ENCODE results near the gene CDK2AP2. TPM values are rescaled to one million over a fixed set of nuclear protein-coding genes. Genes with fewer than 3 reads are reported as not detected.
"Not testable (repeated sequence)": the region's sequence is repeated elsewhere in the genome, so short reads cannot be mapped to it uniquely, and the experiment has no call there.

Gene CDK2AP2
- total RNA-seq, 1 experiment from 2014 or later, result 56.9 TPM

GRCh38 chr11:67494371-67495233, 13.4 kb downstream of the CDK2AP2 start:
- no peak for DNase-seq (ENCODE audit: low read depth)
- in situ Hi-C loops (cut with HindIII; ENCODE audit: low pct_unique_long_range_greater_than_20kb, low sequenced_read_pairs), result no loop called here

- no peak for DNase-seq (ENCODE audit: low read depth)
- in situ Hi-C loops (cut with HindIII; ENCODE audit: low pct_unique_long_range_greater_than_20kb, low sequenced_read_pairs), result no loop called here
These were observed 14.2 kb downstream of the CDK2AP2 start for GRCh38 chr11:67493548-67494370.

GRCh38 chr11:67492801-67493547, 15.0 kb downstream of the CDK2AP2 start:
- no peak for DNase-seq (ENCODE audit: low read depth)
- in situ Hi-C loops (cut with HindIII; ENCODE audit: low pct_unique_long_range_greater_than_20kb, low sequenced_read_pairs), result no loop called here

GRCh38 chr11:67492069-67492727, 15.8 kb downstream of the CDK2AP2 start:
- in situ Hi-C loops (cut with HindIII; ENCODE audit: low pct_unique_long_range_greater_than_20kb, low sequenced_read_pairs), result no loop called here
- no peak for DNase-seq (ENCODE audit: low read depth)

DNA sequence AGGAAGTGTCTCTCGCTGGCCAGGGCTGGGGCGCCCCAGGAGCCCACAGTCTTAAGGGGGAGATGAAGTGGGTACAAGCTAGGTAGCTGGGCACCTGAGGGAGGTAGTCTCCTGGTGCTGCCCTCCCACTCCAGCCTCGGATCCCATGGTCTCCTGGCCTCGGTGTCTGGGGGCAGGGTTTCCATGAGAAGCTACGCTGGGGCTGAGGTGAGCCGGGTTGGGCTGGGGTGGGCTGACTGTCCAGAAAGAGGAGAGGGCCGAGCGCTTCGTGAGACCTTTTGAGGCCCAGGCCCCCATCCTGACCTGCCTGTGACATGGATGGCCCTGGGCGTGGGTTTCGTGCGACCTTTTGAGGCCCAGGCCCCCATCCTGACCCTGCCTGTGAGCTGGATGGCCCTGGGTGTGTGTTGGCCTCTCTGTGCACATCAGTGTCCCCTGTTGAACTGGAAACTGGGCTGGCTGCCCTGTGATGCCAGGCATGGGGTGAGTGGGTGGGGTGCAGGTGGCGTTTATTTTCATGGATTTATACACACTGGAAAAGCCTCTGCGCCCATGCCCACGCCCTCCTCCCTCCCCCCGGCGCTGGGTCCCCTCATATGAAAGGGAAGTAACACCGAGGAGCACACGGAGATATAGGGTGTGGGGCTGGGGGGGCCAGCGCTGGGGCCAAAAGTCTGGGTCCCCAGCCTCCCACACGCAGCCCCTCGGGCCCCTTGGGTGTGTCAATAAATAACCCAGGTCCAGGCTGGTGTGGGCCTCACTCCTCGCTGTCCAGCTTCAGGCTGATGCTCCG, 16.5 kb downstream of the CDK2AP2 start:
- no peak for DNase-seq (ENCODE audit: low read depth)
- in situ Hi-C loops (cut with HindIII; ENCODE audit: low pct_unique_long_range_greater_than_20kb, low sequenced_read_pairs), result no loop called here

GRCh38 chr11:67490727-67491065, 17.3 kb downstream of the CDK2AP2 start:
- no peak for DNase-seq (ENCODE audit: low read depth)
- in situ Hi-C loops (cut with HindIII; ENCODE audit: low pct_unique_long_range_greater_than_20kb, low sequenced_read_pairs), result no loop called here

GRCh38 chr11:67489885-67490726, 17.9 kb downstream of the CDK2AP2 start:
- in situ Hi-C loops (cut with HindIII; ENCODE audit: low pct_unique_long_range_greater_than_20kb, low sequenced_read_pairs), result no loop called here
- DNase-seq (ENCODE audit: low read depth), result no peak

DNA sequence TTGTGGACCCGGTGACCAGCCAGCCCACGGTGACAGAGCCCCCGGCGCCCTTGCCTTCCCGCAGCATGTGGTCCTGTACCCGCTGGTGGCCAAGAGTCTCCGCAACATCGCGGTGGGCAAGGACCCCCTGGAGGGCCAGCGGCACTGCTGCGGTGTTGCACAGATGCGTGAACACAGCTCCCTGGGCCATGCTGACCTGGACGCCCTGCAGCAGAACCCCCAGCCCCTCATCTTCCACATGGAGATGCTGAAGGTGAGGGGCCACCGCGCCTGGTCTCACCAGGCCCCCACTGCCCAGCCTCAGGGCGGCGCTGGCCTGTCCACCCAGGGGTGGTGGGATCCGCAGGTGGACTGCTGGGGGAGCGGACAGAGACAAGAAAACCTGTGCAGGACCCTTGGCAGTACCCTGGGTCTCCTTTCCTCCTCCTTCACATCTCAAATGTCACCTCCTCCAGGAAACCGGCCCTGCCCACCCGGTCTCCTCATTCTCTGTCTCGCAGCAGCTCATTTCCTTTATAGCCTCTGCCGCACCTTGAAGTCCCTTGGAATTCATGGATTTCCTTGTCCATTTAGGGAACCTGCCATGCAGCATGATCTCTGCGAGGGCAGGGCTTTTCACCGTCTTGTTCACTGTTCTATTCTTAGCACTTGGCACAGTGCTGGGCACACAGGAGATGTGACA, 18.6 kb downstream of the CDK2AP2 start:
- in situ Hi-C loops (cut with HindIII; ENCODE audit: low pct_unique_long_range_greater_than_20kb, low sequenced_read_pairs), result no loop called here
- no peak for DNase-seq (ENCODE audit: low read depth)

DNA sequence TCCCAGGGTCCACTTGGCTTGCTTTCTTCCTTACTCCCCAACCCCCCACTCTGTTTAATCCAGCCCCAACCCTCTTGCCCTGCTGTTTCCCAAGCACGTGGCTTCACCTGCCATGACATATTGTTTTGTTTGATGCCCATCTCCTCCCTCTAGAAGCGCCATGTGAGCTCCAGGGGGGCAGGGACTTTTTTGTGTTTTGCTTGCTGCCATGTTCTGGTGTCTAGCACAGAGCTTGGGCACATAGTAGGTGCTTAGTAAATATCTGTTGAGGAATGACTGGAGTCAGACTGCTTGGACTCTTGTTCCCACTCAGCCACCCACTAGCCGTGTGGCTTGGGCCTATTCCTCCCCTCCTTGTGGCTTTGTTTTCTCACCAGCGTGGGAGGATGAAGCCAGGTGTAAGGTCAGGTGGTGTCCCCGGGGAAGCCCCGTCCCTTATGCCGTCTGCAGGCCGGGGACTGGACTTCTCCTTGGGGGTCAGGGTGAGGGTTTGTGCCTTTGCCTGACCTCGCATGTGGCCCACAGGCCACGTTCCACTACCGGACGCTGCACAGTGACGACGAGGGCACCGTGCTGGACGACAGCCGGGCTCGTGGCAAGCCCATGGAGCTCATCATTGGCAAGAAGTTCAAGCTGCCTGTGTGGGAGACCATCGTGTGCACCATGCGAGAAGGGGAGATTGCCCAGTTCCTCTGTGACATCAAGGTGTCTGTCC, 21.3 kb downstream of the CDK2AP2 start:
- DNase-seq (ENCODE audit: low read depth), result no peak
- in situ Hi-C loops (cut with HindIII; ENCODE audit: low pct_unique_long_range_greater_than_20kb, low sequenced_read_pairs), result no loop called here

DNA sequence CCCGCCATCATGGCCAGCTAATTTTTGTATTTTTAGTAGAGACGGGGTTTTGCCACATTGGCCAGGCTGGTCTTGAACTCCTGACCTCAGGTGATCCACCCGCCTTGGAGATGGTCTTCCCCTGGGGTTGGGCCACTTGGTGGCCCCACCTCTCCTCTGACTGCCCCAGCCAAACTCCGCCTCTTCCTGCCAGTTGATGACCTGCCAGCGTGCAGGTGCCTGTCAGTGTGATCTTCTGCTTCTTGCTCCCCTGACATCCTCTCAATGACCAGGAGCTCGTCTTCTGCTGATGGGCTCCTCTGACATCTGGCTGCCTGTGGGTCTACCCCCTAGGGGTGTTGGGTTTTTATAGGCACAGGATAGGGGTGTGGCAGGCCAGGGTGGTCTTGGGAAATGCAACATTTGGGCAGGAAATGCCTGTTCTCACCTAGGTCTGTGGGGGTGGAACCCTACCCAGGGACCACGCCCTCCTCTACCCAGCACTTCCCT, 22.0 kb downstream of the CDK2AP2 start:
- DNase-seq (ENCODE audit: low read depth); in situ Hi-C loops (cut with HindIII; ENCODE audit: low pct_unique_long_range_greater_than_20kb, low sequenced_read_pairs): not testable (repeated sequence)

- DNase-seq (ENCODE audit: low read depth), result no peak
- in situ Hi-C loops (cut with HindIII; ENCODE audit: low pct_unique_long_range_greater_than_20kb, low sequenced_read_pairs), result no loop called here
These were observed 23.1 kb downstream of the CDK2AP2 start for GRCh38 chr11:67484847-67485311.

DNA sequence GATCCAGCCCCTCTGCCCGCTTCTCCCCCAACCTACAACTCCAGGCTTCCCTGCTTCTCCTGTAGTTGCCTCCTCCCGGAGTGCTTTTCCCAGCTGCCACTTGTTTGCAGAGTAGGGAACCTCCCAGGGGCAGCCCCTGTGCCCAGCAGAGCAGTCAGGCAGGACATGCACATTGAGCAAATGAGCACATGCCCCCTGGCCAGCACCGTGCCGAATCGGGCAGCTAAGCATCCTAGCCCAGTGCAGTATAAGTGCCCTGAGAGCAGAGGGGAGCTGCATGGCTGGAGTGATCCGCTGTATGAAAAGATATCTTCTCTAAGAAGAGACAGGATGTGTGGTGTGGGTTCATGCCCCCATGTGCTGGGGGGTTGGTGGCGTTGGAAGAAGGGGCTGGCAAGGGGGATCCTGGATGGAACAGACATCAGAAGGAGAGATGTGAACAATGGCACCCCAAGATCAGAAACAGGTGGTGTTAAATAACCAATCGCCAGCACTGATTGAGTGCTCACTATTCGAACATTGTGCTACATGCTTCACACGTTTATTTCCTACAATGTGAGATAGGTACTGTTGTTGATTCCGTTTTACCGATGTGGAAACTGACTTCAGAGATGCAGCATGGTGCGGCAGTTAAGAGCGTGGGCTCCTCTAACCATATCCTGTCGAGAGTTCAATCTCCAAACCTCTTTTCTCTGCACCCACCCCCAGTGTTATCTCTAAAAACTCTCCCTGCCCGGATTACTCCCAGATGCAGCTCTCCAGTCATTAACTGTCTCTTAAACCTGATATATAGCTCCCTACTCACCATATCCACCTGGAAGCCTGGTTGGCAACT, 23.9 kb downstream of the CDK2AP2 start:
- DNase-seq (ENCODE audit: low read depth), result no peak
- in situ Hi-C loops (cut with HindIII; ENCODE audit: low pct_unique_long_range_greater_than_20kb, low sequenced_read_pairs), result no loop called here

DNA sequence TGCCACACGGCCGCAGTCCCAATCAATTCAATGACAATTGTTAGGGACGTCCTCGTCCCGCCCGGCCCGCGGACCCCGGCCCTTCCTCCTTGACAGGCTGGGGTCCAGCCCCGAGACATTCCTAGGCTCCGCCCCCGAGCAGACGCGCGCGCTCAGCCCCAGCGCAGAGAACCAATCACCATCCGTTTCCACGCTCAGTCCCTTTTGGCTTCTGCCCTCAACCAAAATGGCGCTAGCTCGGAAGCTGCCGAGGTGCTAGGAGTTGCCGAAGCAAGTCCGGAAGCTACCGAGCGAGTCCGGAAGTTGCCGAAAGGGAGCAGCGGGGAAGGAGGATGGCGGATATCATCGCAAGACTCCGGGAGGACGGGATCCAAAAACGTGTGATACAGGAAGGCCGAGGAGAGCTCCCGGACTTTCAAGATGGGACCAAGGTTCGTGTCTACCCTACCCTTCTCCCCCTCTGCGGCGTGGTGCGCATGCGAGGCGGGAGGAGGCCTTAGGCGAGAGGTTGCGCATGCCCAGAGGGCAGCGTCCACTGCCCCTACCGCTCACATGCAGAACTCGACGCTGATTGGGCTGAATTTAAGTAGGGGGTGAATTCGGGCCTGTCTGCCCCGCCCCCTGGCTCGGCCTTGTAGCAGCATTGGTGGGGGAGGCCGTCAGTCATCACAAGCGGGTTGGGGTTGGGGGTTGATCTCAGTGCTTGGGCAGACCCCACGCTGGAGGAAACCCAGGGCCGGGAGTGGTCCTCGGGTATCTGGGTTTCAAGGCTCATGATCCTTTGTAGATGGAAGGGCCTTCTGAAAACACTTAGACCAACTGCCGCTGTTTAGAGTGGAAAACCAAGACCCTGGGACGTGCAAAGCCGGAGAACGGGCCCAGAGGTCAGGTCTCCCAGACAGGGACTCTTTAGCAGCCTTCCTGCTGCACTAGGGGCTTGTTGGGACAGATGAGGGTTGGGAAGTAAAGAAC, 24.8 kb downstream of the CDK2AP2 start, which contains the start of gene AIP:
Gene AIP, plus strand, starts transcription at position 200 of the 972 bp plus-strand sequence. Its CDS starts 133 bp downstream, at position 333.
- in situ Hi-C loops (cut with HindIII; ENCODE audit: low pct_unique_long_range_greater_than_20kb, low sequenced_read_pairs), result no loop called here
- peak; percentile 94 for DNase-seq (ENCODE audit: low read depth)

All from Caki2 (cell line).